Fibroblast of peridontal ligament (primary cell): ENCODE data around the gene ZP1.
"Not testable (repeated sequence)": the region's sequence is repeated elsewhere in the genome, so short reads cannot be mapped to it uniquely, and the experiment has no call there.

Source experiments
- DNase-seq: peaks from one replicate; pipeline ENCODE4 v3.0.0-alpha.2; 2010; ENCODE audit errors: extremely low read depth

ZP1 gene

DNA sequence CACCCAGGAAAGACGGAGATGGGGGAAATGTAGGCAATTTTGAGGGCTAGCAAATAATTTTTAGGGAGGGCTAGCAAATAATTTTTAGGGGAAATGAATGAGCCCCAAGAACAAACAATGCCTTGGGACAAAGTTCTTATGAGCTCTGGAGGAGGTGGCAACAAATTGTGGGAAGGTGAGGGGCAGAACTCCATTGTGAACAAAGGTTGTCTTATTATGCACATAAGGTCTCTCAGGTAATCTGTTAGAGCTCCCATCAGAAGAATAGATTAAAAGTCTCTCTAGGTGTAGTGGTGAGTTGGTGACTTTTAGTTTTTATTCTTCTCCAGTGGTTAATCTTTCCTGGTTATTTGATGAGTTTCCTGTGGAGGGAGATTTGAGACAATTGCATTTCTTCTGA, 41.5 kb downstream of the ZP1 start:
- DNase-seq, result no peak

DNA sequence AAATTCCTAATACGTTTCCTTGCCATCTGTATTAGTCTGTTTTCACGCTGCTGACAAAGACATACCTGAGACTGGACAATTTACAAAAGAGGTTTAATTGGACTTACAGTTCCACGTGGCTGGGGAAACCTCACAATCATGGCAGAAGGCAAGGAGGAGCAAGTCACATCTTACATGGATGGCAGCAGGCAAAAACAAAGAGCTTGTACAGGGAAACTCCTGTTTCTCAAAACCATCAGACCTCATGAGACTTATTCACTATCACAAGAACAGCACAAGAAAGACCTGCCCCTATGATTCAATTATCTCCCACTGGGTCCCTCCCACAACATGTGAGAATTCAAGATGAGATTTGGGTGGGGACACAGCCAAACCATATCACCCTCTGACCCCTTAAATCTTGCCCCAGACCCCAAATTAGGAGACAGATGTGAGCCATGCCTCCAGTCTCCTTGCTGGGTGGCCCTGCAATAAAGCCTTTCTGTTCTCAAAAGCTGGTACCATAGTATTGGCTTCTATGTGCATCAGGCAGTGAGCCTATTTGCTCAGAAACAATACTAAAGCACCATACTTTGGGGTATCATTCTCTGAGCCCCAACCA, 42.4 kb downstream of the ZP1 start:
- DNase-seq, result not testable (repeated sequence)

DNA sequence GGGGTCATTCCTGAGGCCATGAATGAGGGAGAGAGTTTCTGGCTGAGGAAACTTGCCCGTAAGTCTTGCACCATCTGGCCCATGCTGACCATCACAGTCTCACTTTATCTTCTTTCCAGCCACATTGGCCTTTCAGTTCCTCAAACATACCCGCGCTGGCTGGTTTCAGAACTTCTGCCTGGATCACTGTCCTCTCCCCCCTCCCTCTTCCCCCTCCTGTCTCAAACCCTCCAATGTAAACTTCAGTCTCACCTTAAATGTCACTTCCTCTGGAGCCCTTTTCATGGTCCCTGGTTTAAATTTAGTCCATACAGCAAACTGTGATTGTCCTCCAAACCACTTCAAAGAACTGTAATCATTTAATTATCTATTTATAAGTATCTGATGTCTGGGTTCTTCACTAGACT, 42.9 kb downstream of the ZP1 start:
- DNase-seq, result no peak

DNA sequence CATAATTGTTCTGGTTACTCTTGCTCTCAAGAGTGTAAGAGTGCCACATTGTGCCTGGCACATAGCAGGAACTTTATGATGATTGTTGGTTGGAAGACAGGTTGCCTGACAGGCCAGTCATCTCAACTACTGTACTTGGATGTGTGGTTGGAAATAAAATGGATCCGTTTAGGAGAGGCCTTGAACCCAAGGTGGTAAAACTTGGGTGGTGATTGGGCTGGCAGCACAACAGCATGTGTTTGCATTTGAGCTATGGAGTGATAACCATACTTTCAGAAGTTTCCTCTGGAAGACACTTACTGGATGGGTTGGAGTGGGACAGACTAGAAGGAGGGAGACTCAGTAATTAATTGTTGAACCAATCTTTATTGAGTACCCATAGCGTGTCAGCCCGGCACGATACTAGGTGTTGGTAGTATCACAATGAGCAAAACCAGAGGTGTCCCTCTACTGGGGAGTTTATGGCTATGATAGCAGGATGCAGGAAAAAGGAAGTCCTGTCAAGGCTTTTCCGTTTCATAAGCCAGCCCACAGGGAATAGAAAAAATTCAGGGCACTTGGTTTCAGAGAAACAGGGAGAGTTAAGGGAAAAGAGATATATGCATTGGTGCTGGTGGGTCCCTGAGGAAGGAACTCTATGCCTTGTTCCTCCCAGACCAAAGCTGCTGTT, 43.5 kb downstream of the ZP1 start:
- DNase-seq, result no peak

DNA sequence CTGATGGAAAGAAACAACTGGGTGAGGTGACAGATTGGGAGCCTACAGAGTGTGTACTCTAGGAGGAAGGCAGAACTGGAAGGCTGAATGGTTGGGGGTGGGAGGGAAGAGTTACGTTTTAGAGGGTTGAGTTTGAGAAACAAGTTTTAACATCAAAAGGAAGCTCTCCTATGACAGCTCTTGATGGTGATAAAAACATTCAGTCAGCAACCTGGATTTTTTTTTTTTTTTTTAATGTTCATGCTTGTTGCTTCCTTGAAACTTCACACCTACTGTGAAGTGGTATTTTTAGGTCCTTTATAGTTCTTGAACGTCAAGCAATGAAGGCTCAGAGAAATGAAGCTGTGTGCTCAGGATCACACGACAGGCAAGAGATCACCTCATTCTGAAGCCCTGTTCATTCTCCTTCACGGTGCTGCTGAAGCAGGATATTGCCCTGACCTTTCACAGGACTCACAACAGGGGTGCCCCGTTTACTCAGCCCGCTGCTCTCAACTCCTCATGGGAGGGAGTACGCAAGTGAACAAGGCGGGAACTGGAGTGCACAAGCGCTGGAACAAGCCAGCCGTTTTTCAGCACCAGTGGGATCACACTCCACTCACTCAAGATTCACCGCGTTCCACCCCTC, 45.0 kb downstream of the ZP1 start:
- no peak for DNase-seq

DNA sequence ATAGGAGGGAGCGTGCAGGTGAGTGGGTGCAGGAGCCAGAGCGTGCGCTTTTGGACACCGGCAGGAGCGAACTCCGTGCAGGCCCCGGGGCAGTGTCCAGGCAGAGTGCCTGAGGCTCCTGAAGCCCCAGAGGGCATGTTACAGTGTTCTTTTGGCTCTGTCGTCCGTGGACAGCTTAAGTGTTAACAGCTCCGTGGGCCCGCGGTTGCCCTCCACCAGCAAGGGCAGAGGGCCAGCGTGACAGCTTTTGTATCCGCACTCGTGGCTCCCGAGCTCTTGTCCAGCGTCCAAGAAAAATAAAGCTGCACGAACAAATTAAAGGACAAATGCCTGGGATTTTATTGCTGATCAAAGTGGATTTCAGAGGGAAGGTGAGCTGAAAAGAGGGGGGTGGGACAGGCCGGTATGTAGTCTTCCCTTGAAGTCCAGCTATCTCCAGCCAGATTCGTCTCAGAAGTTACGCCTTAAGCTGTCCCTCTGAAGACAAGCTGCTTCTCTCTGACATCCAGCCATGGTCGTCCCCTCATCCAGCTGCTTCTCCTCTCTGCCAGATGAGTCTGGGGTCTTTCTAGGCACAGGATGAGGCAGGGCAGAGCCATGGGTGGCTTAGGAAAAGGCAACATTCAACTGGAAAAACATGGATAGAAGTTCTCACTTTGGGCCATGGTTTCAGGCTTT, 45.6 kb downstream of the ZP1 start:
- DNase-seq, result no peak

DNA sequence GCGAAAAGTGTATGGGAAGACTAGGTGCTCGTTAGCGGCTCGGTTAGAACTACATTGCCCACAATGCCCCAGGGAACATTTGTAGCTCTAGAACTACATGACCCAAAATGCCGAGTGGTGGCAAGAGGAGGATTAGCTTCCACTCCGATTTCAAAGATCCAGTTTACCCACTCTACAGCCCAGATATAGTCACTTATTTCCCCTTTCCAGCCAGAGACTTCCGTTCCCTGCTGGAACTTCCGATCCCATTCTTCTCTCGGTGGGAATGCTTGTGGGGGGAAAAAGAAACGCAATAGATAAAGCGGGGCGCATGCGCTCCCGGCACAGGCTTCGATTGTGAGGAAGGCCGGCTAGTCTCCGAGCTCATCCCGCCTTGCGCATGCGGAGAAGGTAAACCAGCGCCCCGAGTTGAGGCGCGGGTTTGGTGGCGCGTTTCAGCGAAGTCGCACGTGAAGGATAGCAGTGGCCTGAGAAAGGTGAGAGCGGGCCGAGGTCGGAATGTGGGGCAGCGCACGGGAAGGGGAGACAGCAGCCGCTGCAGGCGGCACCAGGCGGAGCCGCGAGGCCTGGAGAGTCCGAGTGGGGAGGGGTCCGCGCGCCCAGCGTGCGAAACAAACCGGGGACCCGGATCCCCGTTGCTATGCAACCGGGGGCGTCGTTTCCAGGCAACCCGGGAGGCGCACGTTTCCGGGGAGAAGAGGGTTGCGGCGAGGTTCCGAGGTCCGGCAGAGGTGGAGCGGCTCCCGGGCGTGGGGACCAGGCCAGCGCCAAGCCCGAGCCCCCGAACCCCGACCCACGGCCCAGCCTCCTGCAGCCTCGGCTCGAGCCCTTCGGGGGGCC, 46.7 kb downstream of the ZP1 start, which contains the start of gene TMEM109:
Gene TMEM109 (plus strand): TSS at position 366 of the 840 bp plus-strand sequence. CDS start 5,536 bp downstream, outside the sequence.
- peak; percentile 89 for DNase-seq

DNA sequence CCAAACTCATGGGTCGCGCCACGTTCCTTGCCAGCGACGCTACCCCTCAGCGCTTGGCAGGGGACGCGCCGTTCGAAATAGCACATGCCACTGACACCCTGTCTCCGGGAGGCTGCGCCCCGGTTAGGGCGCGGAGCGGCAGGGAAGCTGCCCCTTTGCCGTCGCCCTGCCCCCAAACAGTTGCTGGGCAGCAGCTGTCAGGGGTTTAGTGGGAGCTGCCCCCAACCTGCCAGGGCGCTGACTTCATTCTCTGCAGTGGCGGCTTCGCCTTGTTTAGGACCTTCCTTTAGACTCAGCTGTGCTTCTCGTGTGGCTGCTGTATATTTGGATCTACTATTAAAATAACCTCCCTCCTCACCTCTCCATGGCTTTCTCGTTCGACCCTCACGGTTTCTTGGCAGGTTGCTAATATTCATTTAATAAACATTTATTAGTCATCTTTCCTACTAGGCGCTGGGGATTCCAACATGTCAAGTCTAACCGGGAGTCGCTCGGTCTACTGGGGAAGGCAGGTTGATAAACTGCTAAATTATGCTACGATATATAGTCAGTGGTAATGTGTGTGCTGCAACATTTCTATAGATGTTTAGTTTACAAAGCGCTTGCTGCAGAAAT, 47.4 kb downstream of the ZP1 start:
- peak; percentile 18 for DNase-seq

DNA sequence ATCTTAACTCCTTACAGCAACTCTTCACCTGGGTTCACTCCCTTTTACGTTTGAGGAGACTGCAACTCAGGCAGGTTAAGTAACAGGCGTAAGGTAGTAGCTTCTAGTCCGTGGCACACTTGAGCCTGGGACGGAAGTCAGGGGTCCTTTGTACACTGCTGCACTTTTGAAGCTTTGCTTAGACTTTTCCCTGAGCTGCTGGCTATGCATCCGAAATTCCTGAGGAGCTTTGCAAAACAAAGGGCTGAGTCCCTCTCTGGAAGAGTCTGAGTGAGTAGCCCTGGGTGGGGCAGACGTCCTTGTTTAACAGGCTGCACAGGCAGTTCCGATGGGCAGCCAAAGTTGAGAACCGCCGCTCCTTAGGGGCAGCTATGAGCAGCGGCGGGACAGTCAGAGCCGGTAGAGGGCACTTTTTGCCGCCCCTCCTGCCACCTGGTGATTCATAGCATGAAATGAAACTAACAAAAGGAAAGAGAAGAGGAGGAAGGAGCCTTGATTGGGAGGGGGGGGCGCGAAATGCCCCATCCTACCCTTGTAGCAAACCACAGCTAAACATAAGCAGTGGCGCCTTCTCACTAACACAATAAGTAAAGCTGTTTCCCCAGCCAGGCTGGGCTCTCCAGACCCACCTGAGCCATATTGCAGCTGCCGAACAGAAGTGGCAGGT, 48.0 kb downstream of the ZP1 start:
- peak; percentile 52 for DNase-seq

DNA sequence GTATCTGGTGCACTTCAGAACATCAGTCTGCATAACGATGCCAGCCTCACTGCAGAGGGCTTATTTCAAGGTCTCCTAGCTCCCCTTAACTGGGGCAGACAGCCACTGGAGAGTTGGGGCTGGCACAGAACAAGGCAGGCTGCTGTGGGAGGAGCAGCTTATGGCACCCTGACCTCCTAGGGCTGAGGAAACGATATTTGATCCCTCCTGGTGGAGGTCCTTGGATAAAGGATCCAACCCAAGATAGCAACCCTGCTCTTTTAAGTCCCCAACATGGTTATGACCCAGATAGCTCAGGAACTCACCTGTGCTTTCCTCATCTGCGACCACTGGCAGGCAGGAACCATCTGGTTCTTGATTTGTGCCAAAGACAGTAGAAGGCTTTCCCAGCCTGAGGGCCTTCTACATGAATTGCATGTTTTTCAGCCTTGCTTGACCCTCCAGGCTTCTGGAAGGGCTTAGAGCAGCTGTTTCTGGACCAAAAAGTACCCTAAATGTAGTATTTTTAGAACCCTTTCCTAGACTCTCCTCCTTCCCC, 49.4 kb downstream of the ZP1 start:
- DNase-seq, result no peak

DNA sequence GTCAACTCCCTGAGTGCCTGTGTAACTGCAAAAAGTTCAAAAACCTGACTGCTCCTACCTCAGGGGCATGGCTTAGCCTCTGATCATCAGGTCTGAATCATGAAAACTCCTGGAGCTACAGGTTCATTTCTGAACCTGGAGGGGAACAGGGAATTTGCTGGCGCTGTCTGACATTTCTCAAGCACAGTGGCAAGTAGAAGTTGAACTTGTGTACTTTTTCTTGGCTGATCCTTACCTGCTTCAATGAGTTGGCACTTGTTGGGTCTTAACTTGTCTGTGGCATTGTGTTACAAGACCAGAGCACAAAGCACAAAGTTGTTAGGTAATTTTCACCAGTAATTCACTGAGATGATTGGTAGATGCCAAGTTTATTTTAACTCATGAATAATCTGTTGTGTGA, 49.9 kb downstream of the ZP1 start:
- no peak for DNase-seq

DNA sequence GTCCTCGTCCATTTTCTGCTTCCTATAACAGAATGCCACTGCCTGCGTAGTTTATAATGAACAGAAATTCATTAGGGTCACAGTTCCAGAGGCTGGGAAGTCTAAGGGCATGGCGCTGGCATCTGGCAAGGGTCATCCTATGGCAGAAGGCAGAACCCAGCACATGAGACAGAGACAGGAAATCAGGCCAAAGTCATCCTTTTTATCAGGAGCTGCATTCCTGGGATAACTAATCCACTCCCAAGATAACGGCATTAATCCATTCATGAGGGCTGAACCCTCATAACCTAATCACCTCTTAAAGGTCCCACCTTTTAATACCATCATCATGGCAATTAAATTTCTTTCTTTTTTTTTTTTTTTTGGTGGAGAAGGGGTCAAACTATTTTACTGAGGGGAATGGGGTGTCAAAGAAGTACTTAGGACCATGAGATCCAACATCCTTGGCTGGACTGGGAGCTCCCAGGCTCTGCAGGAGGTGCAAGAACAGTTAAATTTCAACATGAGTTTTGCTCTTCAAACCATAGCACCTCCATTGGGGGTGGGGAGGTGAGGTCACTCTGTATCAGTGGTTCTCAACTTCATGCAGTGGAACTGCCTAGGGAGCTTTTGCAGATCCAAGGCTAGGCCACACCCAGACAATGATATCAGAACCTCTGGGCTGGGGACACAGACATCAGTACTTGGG, 51.1 kb downstream of the ZP1 start:
- DNase-seq, result no peak

DNA sequence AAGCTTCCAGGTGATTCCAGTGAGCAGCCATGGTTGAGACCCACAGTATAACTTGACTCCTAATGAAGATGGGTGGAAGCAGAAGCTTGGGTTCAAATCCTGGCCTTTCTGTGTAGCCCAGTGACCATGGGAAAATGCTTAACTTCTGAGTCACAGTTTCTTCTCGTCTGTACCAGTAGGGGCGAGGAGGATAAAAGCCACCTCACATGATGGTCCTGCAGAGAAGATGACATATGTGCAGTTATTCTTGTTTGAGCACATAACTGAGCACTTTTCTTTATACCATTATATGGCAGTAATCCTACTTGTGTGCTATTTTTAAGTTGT, 51.6 kb downstream of the ZP1 start:
- DNase-seq, result no peak

DNA sequence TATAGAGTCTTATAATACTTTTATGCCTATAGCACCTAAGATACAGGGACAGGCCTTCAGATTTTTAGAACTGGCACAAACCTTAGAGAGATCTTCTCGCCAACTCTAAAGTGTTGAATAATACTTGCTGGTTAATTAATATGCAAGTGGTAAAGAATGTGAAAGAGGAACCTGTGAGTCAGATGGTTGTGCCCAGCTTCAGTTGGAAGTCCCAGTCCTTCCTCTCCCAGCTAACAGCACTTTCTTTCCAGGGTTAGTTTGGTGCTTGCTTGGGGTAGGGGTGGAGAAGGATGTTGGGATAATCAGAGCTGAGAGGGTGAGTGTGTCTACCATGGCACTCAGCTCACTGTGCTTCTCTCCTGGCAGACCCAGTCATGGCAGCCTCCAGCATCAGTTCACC, 52.0 kb downstream of the ZP1 start:
- no peak for DNase-seq

DNA sequence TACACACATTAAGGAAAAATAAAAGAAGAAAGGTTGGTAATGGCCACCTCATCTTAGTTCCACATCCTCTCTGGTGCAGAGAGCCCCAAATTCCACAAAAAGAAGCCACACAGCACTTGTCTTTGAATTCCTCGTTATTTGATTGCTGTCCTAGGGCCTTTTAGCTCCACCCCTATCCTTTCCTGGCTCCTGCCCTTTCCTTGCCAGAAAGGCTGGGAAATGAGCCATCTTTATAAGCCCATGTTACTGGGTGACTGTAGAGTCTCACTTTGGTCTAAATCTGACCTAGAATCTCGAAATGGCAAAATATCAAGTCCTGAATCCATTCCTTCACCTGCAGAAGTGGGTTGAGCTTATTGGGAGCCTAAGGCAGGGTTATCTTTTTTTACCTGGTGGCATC, 52.6 kb downstream of the ZP1 start:
- peak; percentile 31 for DNase-seq

DNA sequence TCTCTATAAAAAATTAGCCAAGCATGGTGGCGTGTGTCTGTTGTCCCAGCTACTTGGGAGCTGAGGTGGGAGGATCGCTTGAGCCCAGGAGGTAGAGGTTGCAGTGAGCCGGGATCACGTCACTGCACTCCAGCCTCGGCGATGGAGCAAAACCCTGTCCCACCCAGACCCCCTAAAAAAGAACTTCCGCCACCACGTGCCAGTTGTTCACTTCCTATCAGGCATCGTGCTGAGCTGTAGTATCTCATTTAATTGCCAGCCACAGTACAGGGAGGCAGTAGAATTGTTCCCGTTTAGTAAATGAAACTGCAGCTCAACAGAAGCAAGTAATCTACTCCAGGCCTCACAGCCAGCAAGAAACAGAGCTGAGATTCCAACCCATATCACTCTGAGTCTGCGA, 53.9 kb downstream of the ZP1 start:
- no peak for DNase-seq

DNA sequence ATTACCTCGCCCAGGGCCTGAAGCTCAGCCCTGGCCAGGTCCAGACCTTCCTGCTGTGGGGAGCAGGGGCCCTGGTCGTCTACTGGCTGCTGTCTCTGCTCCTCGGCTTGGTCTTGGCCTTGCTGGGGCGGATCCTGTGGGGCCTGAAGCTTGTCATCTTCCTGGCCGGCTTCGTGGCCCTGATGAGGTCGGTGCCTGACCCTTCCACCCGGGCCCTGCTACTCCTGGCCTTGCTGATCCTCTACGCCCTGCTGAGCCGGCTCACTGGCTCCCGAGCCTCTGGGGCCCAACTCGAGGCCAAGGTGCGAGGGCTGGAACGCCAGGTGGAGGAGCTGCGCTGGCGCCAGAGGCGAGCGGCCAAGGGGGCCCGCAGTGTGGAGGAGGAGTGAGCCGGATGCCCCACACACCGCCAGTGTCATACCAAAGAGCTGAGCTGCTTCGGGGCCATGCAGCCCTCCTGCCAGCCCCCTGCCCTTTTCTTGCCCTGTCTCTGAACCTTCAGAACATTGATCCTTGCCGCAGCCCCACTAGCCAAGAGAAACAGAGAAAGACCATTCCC, 54.5 kb downstream of the ZP1 start:
- DNase-seq, result no peak

DNA sequence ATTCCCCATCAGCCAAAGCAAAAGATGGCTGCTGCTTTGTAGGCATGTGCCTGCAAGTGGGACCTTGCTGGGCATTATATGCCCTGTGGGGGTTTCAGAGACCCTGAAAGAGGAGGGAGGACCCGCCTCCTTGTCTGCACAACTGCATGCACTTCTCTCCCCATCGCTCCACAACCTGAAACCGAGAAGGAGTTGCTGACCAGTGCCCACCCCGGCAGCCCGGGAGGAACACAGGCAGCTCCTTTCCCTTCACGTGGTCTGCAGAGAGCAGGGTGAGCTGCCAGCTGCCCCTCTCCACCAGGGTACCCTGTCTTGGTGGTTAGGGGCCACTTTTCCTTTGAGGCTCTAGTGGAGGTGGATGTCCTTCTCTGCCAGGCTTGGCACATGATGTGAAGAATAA, 55.6 kb downstream of the ZP1 start:
- DNase-seq, result no peak

DNA sequence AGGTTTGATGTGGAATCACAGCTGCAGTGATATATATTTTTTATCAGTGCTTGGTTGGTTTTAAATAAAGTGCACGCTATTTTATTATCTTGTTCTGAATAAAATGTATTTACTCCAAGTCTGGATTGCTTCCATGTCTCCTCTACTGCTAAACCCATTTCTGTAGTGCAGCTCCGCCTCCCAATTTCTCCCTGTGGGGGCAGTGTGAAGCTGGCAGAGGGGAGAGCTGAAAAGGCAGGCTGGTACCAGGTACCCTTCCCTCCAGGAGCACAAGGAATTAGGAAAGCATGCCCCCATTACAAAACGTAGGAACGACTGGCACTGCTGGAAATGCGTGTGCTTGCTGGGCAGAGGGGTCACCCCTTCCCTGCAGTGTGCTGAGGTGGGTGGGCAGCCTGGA, 56.0 kb downstream of the ZP1 start:
- no peak for DNase-seq

DNA sequence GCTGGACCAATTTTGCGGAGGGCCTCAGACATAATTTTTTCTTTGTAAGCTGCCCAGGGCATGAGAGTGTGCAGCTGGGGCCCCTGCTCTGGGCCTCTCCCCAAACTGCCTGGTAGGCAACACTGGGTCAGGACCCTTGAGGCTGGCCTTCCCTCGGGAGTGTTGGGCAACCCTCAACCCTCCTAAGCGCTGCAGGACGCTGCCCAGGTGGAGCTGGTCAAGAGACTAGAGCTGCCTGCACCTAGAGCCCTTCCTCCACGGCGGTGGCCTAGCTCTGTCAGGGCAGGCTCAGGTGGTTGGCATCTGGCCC, 56.4 kb downstream of the ZP1 start:
- no peak for DNase-seq
